HPDE6-E6E7 (cell line): Measurements from ENCODE around the gene HELZ.
"Not testable (repeated sequence)": the region's sequence is repeated elsewhere in the genome, so short reads cannot be mapped to it uniquely, and the experiment has no call there.

ENCODE experiments used
- DNase-seq: peaks from one replicate; pipeline ENCODE4 v3.0.0; 2011; ENCODE audit warnings: missing footprints; ENCODE audit errors: extremely low spot score

Gene HELZ

GRCh38 chr17:67115401-67115800 is 129.6 kb downstream of the HELZ start:
- DNase-seq: no peak

DNA sequence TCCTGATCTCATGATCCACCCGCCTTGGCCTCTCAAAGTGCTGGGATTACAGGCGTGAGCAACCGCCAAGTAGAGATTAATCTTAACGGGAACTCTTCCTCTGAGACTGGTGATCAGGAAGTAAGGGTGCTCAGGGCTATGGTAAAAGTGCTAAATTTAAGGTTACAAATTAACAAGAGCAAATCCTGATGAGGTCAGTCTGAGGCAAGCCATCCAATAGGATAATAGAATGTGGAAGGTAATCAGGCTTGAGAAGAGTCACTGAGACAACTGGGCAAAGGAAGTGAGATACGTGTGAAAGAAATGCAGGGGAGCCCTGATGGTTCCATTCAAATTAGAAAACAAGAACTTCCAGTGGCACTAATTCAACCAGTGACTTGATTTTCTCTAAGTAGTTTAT is 131.5 kb downstream of the HELZ start:
- DNase-seq: no peak

GRCh38 chr17:67111808-67112207 is 133.2 kb downstream of the HELZ start:
- no peak for DNase-seq

- DNase-seq: no peak
Measured at GRCh38 chr17:67111327-67111726, 133.7 kb downstream of the HELZ start.

DNA sequence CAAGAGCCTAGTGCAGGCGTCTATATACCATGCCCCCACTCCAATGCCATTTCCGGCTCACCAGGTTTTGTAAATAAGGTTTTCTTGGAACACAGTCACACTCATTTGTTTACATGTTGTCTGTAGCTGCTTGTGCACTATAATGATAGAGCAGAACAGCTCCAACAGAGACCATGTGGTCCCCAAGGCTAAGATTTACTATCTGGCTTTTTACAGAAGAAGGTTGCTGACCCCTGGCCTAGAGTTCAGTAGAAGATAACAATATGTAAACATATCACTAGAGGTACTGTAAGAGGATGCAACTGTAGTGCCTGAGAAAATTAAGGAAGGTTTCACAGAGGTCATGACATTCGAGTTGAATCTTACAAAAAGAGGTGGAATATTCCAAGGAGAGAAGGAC is 134.4 kb downstream of the HELZ start:
- DNase-seq: no peak

DNA sequence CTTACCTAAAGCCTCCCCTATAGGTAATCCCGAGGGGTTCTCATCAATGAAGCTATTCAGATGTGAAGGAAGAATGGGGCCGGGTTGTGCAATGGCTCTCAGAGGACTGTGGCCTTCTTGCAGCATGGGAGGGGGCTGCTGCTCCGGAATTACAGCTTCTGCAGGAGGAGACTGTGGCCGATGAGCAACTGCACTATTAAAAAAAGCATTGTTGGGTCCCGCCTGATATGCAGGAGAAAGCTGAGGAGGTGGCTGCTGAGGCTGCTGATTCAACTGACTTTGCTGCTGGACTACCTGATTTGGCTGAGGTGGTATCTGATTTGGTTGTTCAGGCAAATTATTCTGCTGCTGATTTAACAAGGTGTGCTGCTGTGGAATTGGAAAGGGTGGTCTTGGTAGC is 135.9 kb downstream of the HELZ start:
- DNase-seq: no peak

- no peak for DNase-seq
Measured at GRCh38 chr17:67107811-67108775, 136.9 kb downstream of the HELZ start.

DNA sequence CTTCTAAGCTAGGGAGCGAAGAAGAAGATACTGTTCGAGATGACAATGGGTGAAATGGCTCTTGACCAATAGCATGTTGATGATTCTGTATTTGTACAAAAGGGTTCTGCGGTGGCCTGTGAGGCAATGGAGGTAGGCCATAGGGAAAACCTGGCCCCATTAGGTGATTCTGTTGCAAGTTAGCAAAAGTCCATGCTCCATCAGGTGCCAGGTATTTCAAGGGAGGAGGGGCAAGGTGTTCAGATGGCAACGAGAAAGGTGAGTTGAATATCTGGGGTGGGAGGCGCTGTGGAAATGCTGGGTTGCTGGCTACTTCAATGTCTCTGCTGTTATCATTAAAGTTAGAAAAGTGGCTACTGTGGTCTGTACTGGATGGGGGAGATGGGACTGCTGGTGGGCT is 137.8 kb downstream of the HELZ start:
- no peak for DNase-seq

DNA sequence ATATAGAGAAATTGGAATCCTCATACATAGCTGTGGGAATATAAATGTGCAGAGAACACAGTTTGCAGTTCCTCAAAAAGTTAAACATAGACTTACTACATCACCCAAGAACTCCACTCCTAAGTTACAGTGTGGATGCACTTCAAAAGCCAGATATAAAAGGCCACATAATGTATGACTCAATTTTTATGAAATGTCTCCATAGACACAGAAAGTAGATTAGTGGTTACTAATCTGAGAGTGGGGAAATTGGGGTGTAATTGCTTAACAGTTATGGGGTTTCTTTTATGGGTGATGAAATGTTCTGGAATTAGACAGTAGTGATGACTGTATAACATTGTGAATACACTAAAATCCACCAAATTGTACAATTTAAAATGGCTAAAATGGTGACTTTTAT is 139.8 kb downstream of the HELZ start:
- DNase-seq: no peak

DNA sequence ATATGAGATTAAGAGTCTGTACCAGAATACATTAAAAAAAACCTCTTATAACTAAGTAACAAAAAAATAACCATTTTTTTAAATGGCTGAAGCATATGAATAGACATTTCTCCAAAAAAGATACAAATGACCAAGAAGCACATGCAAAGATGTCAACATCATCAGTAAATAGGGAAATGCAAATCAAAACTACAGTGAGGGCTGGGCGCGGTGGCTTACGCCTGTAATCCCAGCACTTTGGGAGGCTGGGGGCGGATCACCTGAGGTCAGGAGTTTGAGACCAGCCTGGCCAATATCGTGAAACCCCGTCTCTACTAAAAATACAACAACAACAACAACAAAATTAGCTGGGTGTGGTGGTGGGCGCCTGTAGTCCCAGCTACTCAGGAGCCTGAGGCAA is 140.4 kb downstream of the HELZ start:
- DNase-seq: not testable (repeated sequence)

DNA sequence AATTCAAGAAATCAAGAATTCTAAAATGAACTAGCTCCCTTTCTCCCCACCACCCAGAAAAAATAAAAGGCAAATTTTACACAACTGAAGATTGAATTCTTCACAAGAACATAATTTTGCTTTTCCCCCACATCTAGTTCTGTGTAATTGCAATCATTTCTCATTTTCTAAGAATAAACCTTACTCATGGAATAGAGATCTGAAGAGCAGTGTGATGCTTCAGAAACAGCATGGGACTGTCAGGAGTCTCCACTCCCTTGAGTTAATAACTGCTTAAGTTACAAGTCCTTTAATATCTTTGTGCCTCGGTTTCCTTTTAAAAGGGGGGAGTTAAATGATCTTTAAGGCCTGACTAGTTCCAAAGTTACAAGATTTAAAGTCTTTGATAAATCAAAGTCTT is 147.0 kb downstream of the HELZ start:
- no peak for DNase-seq

DNA sequence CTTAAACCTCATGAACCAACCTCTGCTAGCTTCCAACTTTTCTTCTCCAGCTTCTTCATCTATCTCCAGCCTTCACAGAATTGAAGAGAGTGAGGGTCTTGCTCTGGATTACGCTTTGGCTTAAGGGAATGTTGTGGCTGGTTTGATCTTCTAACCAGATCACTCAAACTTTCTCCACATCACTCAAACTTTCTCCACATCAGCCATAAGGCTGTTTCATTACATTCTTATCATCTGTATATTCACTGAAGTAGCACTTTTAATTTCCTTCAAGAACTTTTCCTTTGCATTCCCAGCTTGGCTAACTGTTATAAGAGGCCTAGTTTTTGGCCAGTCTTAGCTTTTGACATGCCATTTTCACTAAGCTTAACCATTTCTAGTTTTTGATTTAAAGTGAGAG is 148.4 kb downstream of the HELZ start:
- no peak for DNase-seq

- DNase-seq: no peak
Measured at GRCh38 chr17:67095803-67096202, 149.2 kb downstream of the HELZ start.

DNA sequence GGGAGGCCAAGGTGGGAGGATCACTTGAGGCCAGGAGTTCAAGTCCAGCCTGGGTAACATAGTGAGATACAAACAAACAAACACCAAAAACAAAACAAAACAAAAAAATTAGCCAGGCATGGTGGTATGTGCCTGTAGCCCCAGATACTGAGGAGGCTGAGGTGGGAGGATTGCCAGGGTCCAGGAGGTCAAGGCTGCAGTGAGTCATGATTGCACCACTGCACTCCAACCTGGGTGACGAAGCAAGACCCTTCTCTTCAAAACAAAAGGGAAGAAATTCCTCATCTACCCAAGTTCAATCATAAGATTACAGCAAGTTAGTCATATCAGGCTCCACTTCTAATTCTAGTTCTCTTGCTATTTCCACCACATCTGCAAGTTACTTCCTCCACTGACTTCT is 149.7 kb downstream of the HELZ start:
- not testable (repeated sequence) for DNase-seq

DNA sequence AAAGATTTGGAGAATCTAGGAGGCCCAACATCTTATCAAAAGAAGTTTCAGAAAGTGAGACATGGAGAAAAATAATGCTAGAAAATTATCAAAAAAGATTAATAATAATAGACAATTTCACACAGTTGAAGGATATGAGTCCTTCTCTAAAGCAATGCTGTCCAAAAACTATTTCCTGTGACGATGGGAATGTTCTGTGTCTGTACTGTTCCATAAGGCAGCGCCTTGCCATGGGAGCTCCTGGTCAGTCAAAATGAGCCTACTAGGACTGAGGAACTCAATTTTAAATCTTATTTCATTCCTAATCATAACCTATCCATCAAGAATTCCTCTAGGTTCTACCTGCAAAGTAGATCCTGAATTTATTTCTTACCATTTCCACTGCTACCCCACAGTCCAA is 151.6 kb downstream of the HELZ start:
- DNase-seq: no peak

- not testable (repeated sequence) for DNase-seq
Measured at GRCh38 chr17:67092710-67093109, 152.3 kb downstream of the HELZ start.

GRCh38 chr17:67092291-67092690 is 152.7 kb downstream of the HELZ start:
- DNase-seq: no peak

DNA sequence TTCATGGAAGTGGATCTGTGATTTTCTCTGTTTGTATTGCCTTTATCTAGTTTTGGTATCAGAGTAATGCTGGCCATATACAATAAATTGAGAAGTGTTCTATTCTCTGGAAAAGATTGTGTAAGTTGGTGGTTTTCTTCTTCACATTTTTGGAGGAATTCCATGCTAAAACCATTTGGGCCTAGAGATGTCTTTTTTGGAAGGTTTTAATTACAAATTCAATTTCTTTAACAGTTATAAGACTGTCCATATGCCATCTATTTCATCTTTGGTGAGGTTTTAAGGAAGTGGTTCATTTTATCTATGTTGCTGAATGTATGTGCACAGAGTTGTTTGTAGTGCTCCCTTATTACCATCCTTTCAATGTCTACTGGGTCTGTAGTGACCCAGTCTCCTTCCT is 154.7 kb downstream of the HELZ start:
- no peak for DNase-seq

GRCh38 chr17:67088639-67089038 is 156.4 kb downstream of the HELZ start:
- no peak for DNase-seq

GRCh38 chr17:67085406-67085805 is 159.6 kb downstream of the HELZ start:
- no peak for DNase-seq

- no peak for DNase-seq
Measured at GRCh38 chr17:67082107-67082506, 162.9 kb downstream of the HELZ start.

DNA sequence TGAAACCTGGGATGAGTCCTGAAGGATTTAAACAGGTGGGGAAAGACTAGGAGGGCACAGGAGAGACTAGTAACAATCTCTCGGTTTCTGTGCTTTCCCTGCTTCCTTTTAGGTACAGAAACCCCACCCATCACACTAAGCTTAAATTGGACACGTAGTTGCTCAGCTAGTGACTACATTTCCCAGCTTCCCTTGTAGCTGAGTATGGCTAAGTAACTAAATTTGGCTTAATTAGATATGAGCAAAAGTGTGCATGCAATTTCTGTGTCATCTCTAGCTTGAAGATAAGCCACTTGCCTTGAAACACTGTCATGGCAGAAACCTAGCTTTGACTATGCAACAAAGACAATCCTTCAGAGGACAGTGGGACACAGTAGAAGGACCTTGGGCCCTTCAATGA is 164.2 kb downstream of the HELZ start:
- no peak for DNase-seq

- no peak for DNase-seq
Measured at GRCh38 chr17:67079491-67079890, 165.5 kb downstream of the HELZ start.

GRCh38 chr17:67078292-67078691 is 166.7 kb downstream of the HELZ start:
- DNase-seq: no peak
